ENCODE data around the gene GAA. TPM values are rescaled to one million over a fixed set of nuclear protein-coding genes. Genes with fewer than 3 reads are reported as not detected.
"Not testable (repeated sequence)": the region's sequence is repeated elsewhere in the genome, so short reads cannot be mapped to it uniquely, and the experiment has no call there.

GAA gene
- total RNA-seq, 1 donor from 2014 or later: 60.7 TPM

- DNase-seq (ENCODE audit: low spot score): no peak
Measured at GRCh38 chr17:80083136-80083661, 18.2 kb upstream of the GAA start.

GRCh38 chr17:80084773-80085172 is 16.6 kb upstream of the GAA start:
- no peak for DNase-seq (ENCODE audit: low spot score)

DNA sequence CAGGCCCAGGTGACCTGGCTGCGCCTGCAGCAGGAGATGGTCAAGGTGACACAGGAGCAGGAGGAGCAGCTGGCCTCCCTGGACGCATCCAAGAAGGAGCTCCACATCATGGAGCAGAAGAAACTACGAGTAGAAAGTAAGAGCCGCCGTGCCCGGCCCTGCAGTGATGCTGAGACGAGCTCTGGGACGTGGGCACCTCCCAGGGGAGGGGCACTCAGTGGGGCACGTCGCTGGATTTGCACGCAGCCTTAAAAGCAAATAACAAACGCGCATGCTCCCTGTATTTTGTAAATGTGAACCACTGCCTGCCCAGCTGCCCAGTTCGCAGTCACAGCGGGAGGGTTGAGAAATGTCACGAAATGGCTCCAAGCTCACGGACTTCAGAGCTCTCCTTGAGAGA is 15.3 kb upstream of the GAA start:
- no peak for DNase-seq (ENCODE audit: low spot score)

GRCh38 chr17:80086616-80087015 is 14.8 kb upstream of the GAA start:
- no peak for DNase-seq (ENCODE audit: low spot score)

- DNase-seq (ENCODE audit: low spot score): no peak
Measured at GRCh38 chr17:80087346-80088265, 13.8 kb upstream of the GAA start.

DNA sequence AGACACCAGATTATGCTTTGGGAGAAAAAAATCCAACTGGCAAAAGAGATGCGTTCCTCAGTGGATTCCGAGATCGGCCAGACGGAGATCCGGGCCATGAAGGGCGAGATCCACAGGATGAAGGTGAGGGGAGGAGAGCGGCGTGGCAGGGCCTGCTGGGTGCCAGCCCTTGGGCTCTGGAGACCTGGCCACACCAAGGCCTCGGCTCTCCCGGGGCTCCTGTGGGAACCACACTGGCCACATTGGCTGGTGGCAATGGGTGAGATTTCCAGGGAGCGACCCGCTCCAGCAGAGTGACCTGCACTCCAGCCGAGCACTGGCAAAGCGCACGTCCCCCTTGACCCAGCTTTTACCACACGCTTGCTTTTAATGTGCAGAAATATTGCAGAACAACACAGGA is 11.6 kb upstream of the GAA start:
- DNase-seq (ENCODE audit: low spot score): no peak

DNA sequence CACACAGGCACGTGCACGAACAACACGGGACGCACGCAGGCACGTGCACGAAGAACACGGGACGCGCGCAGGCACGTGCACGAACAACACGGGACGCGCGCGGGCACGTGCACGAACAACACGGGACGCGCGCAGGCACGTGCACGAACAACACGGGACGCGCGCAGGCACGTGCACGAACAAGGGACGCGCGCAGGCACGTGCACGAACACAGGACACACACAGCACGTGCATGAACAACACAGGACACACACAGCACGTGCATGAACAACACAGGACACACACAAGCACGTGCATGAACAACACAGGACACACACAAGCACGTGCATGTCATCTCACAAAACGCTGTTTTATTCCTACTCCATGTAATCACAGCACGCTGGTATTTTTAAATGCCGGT is 11.2 kb upstream of the GAA start:
- DNase-seq (ENCODE audit: low spot score): not testable (repeated sequence)

DNA sequence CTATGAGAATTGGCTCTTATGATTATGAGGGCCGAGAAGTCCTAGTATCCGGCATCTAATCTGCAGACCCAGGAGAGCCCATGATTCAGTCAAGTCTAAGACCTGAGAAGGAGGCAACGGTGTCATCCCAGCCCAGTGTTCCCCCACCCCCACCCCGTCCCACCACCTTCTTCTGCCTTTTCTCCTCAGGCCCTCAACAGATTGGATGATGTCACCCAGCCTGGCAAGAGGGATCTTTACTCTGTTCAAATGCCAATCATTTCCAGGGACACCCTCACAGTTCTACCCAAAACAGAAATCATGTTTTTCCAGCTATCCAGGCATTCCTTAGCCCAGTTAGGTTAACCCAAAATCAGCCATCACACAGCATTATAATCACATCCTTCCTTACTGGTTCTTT is 10.0 kb upstream of the GAA start:
- no peak for DNase-seq (ENCODE audit: low spot score)

DNA sequence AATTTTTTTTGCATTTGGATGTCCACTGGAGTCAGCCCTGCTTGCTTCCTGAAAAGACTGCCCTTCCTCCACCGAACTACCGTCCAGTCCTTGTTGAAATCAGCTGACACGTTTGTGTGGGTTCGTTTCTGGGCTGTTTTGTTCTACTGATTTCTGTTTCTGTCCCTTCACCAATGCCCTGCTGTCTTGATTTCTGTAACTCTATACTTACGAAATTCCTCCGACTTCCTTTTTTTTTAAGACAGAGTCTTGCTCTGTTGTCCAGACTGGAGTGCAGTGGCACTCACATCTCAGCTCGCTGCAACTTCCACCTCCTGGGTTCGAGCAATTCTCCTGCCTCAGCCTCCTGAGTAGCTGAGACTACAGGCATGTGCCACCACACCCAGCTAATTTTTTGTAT is 8.4 kb upstream of the GAA start:
- DNase-seq (ENCODE audit: low spot score): no peak

DNA sequence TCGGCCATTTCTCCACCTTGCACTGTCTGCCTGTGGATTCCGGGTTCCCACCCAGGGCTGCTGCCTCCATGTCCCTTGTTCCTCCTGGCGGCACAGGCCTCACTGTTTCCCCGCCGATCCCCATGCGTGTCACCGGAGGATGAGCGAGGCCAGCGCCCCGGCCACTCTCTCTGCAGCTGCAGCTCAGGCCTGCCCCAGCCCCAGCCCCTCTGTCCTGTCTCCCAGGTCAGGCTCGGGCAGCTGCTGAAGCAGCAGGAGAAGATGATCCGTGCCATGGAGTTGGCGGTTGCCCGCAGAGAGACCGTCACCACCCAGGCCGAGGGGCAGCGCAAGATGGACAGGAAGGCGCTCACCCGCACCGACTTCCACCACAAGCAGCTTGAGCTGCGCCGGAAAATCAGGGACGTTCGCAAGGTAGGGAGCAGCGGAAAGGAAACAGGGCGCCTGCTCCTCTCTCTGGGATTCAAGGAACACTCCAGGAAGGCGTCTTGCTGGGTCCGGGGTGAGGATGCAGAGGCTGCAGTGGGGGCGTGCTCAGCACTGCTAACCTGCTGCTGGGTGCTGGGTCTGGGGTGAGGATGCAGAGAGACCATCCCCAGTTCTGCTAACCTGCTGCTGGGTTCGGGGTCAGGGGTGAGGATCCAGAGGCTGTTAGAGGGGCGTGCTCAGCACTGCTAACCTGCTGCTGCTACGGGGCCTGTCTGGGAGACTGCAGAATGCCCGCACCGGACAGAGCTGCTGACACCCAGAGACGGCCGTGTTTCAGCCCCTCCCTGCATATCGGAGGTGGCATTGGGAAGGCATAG is 6.1 kb upstream of the GAA start:
- no peak for DNase-seq (ENCODE audit: low spot score)

DNA sequence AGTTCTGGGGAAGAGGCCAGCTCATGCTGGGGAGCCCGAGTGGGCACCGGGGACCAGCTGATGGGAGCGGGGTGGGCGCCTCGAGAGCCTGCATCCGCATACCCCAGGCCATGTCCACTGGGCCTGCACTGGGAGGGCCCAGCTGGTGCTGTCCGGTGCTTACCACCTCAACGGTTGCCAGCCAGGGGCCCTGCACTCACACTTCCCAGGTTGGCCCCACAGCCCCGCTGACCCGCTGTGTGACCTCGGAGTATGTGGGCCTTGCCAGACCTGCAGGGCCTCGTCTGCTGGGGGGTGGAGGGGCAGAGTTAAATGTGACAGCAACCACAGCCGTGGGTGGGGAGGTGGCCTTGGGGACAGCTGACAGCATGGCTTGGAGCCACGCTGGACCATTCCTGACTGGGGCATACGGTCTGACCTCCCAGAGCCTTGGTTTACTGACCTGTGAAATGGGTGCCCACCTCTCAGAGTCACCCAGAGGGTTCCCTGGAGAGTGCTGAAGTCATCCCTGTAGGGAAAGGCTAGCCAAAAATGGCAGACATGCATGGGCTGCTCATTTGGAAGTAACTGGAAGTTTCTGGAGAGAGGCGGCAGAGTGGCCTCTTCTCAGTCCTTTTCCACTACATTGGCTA is 5.4 kb upstream of the GAA start:
- DNase-seq (ENCODE audit: low spot score): no peak

- no peak for DNase-seq (ENCODE audit: low spot score)
Measured at GRCh38 chr17:80096561-80097021, 4.8 kb upstream of the GAA start.

GRCh38 chr17:80097127-80097621 is 4.2 kb upstream of the GAA start:
- no peak for DNase-seq (ENCODE audit: low spot score)

GRCh38 chr17:80097844-80098691 is 3.3 kb upstream of the GAA start:
- DNase-seq (ENCODE audit: low spot score): no peak

GRCh38 chr17:80099291-80100034 is 1.9 kb upstream of the GAA start:
- DNase-seq (ENCODE audit: low spot score): no peak

DNA sequence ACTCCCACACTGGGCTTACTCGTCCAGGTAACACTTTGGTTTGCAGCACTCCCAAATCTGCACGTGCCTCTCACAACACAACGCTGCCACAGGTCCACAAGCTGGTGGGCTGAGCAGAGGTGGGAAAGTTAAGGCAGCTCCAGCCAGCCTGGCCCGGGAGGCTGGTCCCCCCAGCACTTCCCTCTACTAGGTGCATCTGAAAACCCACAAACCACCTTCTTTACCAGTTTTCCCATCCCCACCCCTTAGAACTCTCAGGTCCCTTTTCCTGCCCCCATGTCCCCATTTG is 1.4 kb upstream of the GAA start:
- DNase-seq (ENCODE audit: low spot score): no peak

DNA sequence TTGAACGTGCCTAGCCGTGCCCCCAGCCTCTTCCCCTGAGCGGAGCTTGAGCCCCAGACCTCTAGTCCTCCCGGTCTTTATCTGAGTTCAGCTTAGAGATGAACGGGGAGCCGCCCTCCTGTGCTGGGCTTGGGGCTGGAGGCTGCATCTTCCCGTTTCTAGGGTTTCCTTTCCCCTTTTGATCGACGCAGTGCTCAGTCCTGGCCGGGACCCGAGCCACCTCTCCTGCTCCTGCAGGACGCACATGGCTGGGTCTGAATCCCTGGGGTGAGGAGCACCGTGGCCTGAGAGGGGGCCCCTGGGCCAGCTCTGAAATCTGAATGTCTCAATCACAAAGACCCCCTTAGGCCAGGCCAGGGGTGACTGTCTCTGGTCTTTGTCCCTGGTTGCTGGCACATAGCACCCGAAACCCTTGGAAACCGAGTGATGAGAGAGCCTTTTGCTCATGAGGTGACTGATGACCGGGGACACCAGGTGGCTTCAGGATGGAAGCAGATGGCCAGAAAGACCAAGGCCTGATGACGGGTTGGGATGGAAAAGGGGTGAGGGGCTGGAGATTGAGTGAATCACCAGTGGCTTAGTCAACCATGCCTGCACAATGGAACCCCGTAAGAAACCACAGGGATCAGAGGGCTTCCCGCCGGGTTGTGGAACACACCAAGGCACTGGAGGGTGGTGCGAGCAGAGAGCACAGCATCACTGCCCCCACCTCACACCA is 724 bp downstream of the GAA start:
- no peak for DNase-seq (ENCODE audit: low spot score)

- no peak for DNase-seq (ENCODE audit: low spot score)
Measured at GRCh38 chr17:80102664-80103448, 1.5 kb downstream of the GAA start.
